SH-SY5Y (cell line): ENCODE results near the gene PCNX2.

Experiments used
- GATA2 ChIP-seq: IDR thresholded peaks from 2 replicates; pipeline ENCODE4 v1.6.1; 2011; ENCODE audit warnings: mild to moderate bottlenecking, low read depth, low read length
- GATA3 ChIP-seq: IDR thresholded peaks from 2 replicates; pipeline ENCODE4 v1.6.1; 2011; ENCODE audit warnings: low read depth, mild to moderate bottlenecking, low read length, moderate library complexity

DNA sequence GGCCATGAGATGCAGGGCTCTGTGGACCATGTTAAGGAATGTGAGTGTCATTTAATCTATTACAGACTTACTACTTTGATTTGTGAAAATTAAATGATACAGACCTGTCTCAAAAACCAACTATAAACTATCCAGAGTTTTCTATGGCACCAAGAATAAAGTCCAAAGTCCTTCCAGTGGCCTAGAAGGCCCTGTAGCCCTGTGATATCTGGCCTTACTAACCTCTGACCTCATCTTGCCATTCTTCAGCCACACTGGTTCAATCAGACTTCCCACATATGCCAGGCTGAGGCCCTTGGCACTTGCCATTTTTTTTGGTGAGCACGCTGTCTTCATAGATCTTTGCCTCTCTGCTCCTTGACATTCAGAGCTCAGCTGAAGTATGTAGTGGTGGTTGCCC, 337.5 kb downstream of the PCNX2 start:
- no peak for TF ChIP-seq GATA2
- no peak for TF ChIP-seq GATA3
